GM12873 (cell line): Measurements from ENCODE around the gene TTC28.
A peak's percentile ranks its signal among the peaks of the same experiment; 100 is the strongest.

Source experiments
- CTCF ChIP-seq: IDR thresholded peaks from 2 replicates; pipeline ENCODE4 v1.5.1; 2012; ENCODE audit warnings: low read depth, mild to moderate bottlenecking, moderate library complexity, low read length, control low read depth; ENCODE audit not compliant: insufficient read depth; ENCODE audit errors: missing control alignments

The TTC28 gene

GRCh38 chr22:28024422-28024888, 655.2 kb downstream of the TTC28 start:
- no peak for TF ChIP-seq CTCF

DNA sequence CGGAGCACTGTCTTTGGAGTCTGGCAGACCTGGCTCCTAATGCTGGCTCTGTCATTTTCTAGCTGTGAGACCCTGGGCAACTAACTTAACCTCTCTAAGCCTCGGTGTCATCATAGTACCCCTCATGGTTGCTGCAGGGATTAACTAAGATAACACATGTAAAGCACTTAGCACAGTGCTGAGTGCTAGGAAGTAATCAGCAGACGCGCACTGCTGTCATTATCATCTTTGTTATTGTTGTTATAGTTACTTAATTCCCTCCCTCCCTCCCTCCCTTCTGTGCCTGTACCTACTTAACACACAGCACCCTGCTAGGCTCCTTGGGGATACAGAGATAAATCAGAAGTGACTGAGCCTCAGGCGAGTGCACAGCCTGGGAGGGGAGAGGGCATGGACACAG, 655.9 kb downstream of the TTC28 start:
- no peak for TF ChIP-seq CTCF

- TF ChIP-seq CTCF: no peak
These were observed 656.6 kb downstream of the TTC28 start for GRCh38 chr22:28023036-28023435.

- no peak for TF ChIP-seq CTCF
These were observed 657.5 kb downstream of the TTC28 start for GRCh38 chr22:28021998-28022660.

GRCh38 chr22:28021116-28021997, 658.3 kb downstream of the TTC28 start:
- TF ChIP-seq CTCF: no peak

- TF ChIP-seq CTCF: peak; percentile 94
These were observed 659.5 kb downstream of the TTC28 start for GRCh38 chr22:28019881-28020861.
